ENCODE results near the gene FAM151A. TPM values are rescaled to one million over a fixed set of nuclear protein-coding genes. Genes with fewer than 3 reads are reported as not detected.
A peak's percentile ranks its signal among the peaks of the same experiment; 100 is the strongest.

The FAM151A gene
- total RNA-seq = 1.5 TPM
- long read RNA-seq, partial matches to known transcripts = 0 of 1 reads
- long read RNA-seq, other reads (novel, unspliced or antisense) = 0 of 1 reads

DNA sequence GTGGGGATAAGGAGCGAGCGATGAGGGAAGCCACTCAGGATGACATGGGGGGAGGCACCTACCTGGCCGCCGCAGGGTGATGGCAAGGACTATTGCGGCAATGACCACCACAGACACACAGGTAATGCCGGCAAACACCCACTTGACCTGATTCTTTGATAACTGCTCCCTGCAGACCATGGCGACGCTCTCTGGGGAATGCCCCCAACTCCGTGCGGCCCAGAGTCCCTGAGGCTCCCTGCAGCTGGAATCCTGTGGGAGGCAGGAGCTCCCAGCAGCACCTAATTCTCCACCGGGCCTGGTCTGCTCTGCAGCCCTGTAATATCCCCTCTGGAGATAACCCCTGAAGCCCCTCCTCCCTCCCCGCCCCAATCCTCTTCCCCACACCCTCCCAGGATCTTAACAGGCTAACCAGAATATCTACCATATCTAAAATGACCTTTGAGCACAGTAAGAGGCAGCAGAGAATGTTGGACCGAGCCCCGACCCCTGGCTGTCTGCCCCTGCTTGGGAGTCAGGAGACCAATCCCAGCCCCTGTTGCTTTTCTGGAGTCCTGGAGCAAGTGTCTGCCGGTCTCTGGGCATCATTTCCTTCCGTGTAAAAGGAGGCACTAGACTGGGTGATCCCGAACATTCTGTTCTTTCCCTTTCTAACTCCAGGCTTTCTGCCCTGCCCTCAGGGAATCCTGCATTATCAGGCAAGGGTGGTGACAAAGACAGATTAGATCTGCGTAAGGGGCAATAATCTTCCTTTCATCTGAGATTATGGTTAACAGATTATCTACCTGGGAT lies at the start of gene FAM151A:
TSS of gene FAM151A (minus strand) at position 310 of the 792 bp plus-strand sequence. CDS start at position 180, 130 bp downstream.
- peak; percentile 59 for ATAC-seq

DNA sequence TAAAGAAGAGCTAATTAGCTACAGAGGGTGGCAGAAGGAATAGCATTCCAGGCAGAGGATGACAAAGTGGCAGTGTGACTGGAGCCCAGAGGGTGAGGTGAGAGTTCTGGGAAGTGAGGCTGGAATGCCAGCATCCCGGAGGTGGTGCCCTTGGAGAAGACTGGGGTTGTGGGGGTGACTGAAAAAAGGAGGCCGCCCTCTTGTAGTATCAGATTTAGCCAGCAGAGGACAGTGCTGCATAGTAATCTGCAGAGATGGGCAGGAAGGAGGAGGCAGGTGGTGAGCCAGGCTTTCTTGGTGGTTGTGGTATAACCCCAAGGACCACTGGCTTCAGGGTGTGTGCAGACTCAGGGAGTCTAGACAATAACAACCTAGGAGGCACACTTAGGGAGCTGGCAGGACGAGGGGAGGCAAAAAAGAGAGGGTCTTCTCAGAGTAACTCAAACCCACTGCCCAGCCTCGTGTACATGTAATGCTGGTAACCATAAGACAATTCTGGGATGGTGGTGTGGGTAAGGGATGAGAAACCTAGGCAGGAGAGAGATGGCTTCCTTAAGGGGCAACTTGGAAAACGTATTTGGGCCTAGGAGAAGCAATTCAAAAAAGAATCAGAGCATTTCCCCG lies 48.8 kb upstream of the FAM151A start:
- ATAC-seq (no peak), DNase-seq (ENCODE audit: missing footprints) (no peak)
- intact Hi-C loops (cut with DNase I) = loop anchor here (2.0 kb wide), 1 partner anchor 49 kb away; no protein-coding TSS in a partner anchor

More for the DNA sequence above, at the start of gene FAM151A:
- intact Hi-C loops (cut with DNase I) = no loop called here
- DNase-seq (ENCODE audit: missing footprints) = no peak

DNA sequence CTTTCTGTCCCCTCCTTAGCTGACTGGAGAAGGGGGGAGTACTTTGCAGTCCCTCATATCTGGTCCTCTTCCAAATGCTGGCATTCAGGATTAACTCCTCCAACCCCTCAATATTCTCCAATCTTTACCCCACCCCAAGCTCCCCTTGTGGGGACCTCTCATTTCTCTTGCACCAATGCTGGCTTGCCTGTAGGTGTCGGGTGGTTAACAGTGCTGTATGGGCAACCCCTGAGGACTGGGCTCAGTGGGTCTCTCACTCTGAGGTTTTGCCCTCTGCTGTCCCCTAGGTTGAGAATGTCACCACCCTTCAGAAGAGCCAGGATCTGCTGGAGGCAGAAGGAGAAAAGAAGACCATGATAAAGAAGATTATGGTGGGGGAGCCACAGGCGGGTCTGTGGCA lies 45.2 kb upstream of the FAM151A start:
- intact Hi-C loops (cut with DNase I) = no loop called here
- no peak for ATAC-seq
- no peak for DNase-seq (ENCODE audit: missing footprints)

DNA sequence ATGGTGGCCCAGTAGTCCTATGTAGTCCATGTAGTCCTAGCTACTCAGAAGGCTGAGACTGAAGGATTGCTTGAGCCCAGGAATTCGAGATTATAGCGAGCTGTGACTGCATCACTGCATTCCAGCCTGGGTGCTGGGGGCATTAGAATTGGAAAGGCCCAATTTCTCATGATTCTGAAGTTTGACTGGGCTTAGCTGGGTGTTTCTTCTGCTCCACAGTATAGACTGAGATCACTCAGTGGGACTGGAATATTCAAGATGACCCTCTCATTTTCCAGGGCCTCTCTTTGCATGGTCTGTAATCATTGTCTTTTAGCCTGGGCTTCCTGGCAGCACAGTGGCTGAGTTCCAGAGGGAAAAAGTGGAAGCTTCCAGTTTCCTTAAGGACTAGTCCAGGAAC lies 44.5 kb upstream of the FAM151A start:
- no peak for ATAC-seq
- intact Hi-C loops (cut with DNase I) = no loop called here

DNA sequence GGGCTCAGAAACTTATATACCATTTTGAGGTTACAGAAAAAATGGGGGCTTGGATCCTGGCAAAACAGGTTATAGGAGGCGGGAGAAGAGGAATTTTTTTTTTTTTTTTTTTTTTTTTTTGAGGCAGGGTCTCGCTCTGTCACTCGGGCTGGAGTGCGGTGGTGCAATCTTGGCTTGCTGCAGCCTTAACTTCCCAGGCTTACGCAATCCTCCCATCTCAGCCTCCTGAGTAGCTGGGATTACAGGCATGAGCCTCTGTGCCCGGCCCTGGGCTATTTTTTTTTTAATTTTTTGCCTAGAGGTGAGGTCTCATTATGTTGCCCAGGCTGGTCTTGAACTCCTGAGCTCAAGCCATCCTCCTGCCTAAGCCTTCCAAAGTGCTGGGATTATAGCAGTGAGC lies 43.0 kb upstream of the FAM151A start:
- no peak for DNase-seq (ENCODE audit: missing footprints)
- no peak for ATAC-seq
- intact Hi-C loops (cut with DNase I) = no loop called here

More for the DNA sequence above, 44.5 kb upstream of the FAM151A start:
- no peak for DNase-seq (ENCODE audit: missing footprints)

DNA sequence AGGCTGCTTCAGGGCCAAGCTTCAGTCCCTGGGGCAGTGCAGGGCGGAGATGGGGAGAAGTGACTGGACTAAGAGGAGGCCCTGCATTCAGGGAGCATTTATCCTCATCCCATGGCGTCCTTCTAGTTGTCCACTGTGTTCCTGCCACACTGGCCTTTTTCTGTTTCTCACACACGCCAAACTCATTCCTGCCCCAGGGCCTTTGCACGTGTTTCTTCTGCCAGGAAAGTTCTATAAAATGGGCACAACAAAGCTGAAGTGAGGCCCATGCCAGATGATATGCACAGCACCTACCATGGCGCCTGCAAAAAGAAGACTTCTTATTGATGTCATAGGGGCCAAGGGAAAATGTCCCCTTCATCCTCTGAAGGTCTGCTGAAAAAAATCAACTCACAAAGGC lies 42.5 kb upstream of the FAM151A start:
- intact Hi-C loops (cut with DNase I) = no loop called here
- DNase-seq (ENCODE audit: missing footprints) (no peak), ATAC-seq (no peak)

DNA sequence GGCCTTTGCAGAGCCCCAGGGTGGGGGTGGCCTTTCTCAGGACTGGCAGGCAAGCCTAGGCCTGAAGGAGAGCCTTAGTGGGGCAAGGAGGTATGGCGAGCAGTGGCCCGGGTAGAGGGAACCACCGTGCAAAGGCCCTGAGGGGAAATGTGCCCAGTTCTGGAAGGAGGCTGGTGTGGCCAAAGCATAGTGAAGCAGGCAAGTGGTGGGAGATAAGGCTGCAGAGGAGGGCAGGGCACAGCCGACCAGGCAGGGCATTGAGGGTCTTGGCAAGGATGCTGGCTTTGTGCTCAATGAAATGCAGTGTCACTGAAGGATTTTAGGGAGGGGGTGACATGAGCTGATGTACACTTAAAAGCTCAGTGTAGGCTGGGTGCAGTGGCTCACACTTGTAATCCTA lies 41.0 kb upstream of the FAM151A start:
- intact Hi-C loops (cut with DNase I) = no loop called here
- DNase-seq (ENCODE audit: missing footprints) (no peak), ATAC-seq (no peak)

DNA sequence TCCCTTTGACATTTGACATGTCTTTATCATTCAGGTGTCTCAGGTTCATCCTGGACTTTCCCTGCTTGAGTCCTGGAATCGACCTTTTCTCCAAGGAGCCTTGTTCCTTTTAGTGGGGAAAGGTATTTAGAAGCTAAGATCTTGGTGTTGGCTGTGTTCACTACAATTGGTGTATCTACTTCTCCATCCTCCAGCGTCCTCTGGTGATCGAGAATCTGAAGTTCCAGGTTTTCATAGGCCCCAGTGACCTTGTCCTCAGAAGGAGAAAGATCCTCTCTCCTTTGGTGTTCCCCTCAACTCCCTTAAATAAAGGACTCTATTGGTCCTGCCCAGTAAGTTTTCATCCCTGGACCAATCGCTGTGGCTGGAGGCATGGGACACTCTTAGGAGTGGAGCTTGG lies 40.4 kb upstream of the FAM151A start:
- DNase-seq (ENCODE audit: missing footprints) = no peak
- no peak for ATAC-seq
- intact Hi-C loops (cut with DNase I) = no loop called here

DNA sequence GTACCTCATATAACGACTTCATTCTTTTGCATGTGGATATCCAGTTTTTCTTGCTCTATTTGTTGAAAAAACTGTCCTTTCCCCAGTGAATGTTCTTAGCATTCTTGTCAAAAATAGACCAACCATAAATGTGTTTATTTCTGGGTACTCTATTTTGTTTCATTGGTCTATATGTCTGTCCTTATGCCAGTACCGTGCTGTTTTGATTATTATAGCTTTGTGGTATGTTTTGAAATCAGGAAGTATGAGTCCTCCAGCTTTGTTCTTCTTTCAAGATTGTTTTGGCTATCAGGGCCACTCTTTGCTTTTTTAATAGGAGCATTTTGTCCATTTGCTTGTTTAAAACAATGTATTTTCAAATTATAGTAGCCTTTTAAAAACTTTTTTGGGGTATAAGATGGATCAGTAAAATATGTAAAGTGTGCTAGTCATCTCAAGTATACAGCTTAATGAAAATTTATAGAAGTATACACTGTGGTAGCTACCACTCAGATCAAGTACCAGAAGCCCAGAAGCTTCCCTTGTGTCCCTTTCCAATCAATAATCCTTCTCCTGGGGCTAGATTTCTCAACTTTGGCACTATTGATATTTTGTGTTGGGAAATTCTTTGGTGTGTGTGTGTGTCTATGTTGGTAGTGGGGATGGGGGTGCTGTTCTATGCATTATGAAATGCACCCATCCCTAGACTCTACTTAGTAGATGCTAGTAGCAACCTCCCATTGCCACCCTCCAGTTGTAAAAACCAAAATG lies 35.0 kb upstream of the FAM151A start:
- intact Hi-C loops (cut with DNase I) = no loop called here
- DNase-seq (ENCODE audit: missing footprints) = no peak
- ATAC-seq = no peak

DNA sequence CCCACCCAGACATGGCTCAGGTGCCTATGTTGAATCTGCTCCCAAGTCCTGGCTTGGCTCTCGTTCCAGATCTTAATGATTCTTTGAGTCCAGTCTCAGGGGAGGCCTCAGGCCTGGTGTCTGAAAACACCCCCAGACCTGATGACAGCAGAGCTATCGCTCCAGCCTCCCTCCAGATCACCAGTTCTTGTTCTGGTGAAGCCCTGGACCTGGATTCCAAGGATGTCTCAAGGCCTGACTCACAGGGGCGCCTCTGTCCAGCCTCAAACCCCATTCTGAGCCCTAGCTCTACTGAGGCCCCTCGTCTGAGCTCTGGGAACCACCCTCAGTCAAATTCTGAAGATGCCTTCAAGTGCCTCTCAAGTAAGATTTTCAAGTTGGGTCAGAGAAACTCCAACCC lies 29.7 kb upstream of the FAM151A start:
- DNase-seq (ENCODE audit: missing footprints) (no peak), ATAC-seq (no peak)
- intact Hi-C loops (cut with DNase I) = no loop called here

DNA sequence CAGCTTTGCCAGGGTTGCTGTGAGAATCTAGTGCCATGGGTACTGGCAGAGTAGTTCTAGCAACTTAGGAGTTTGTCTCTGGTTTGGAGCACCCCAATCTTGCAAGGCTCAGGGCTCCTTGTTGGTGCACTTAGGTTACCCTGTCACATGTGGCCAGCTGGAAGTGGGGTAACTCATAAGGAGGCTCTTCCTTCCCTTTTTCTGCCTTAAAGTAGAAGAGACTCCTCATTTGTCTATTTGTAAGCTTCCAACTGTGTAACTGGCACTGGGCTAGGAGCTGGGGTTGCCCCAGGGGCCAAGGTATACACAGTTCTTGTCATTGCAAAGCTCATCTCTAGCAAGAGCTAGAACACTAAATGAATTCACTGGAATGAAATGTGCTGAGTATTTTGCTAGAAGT lies 28.8 kb upstream of the FAM151A start:
- DNase-seq (ENCODE audit: missing footprints) (no peak), ATAC-seq (no peak)
- intact Hi-C loops (cut with DNase I) = no loop called here

DNA sequence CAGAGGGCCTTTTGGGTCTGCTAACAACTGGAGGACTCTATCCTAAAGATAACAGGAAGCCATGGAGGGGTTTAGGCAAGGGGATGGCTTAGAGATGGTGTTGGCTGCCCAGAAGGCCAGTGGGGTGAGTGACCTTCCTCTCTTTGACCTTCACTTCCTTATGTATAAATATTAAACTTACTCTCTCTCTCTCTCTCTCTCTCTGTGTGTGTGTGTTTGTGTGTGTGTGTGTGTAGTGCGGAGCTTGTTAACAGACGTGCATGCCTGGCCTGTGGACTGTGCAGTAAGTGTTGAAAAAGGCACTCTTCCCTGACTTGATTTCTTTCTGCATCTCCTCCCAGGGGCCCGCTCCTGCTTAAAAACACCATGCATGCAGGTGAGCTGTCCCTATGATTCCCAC lies 28.3 kb upstream of the FAM151A start:
- ATAC-seq (no peak), DNase-seq (ENCODE audit: missing footprints) (no peak)

DNA sequence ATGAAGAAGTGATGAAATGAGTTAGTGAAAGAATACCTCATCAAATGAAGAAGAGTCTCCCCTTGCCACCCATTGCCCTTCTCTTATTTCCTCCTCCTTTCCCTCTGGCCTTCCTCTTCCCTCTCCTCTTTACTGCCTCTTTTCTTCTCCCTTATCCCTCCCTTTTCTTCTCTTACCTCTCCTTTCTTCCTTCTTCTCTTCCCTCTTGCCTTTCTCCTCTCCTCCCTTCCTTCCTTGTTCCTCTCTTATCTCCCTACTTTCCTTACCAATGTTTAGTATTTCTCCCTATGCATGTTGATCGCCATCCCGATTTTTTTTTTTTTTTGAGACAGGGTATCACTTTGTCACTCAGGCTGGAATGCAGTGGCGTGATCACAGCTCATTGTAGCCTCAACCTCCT lies 27.1 kb upstream of the FAM151A start:
- no peak for DNase-seq (ENCODE audit: missing footprints)
- ATAC-seq = no peak
- intact Hi-C loops (cut with DNase I) = no loop called here

More for the DNA sequence above, 28.3 kb upstream of the FAM151A start:
- intact Hi-C loops (cut with DNase I) = no loop called here

DNA sequence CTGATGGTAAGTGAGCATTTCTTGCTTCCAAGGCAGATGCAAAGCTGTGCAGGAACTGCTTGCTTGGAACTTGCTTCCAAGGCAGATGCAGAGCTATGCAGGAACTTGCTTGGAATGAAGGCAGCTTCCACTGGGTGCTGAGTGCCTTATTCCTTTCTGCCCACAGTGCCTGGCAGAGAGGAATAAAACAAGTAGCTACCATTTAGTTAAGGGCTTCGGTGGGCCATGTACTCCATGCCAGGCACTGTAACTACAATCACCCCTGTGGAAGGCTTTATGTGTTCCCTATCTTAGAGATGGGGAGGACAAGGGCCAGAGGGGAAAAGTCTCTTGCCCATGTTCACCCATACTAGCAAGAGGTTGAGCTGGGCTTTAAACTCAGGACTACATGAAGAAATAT lies 26.6 kb upstream of the FAM151A start:
- DNase-seq (ENCODE audit: missing footprints) (no peak), ATAC-seq (no peak)
- intact Hi-C loops (cut with DNase I) = no loop called here

DNA sequence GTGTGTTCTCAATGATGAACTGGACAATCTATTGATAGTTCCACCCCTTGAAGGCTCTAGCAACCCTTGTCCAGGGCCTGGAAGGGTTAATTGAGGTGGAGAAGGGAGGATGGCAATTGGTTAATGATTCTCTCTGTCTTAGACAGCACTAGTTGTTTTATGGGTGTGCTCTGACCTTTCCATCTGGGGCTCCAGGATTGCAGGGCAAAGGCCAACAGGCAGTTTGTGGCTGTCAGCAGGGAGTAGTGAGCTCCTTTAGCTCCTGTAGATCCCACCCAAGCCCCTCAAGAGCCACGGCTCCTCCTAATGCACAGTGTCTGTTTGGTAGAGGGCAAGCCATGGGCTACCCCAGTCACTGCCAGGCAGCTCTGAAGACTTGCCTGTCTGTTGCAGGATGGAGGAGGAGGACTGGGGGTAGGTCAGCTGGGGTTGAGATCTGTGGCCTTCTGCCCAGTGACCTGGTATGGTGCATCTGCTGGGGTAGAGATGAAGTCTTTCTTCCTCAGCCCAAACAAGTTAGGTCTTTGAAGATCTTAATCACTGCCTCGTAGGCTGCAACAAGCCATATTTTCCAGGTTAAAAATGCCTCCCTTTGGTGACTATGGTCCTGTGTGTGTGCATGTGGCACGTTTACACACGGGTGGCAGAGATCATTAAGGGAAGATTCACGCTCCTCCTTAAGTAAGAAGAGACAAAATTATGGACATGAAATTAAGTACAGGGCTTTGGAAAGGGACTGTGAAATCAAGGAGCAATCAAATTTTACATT lies 26.0 kb upstream of the FAM151A start:
- intact Hi-C loops (cut with DNase I) = no loop called here
- ATAC-seq (no peak), DNase-seq (ENCODE audit: missing footprints) (no peak)

DNA sequence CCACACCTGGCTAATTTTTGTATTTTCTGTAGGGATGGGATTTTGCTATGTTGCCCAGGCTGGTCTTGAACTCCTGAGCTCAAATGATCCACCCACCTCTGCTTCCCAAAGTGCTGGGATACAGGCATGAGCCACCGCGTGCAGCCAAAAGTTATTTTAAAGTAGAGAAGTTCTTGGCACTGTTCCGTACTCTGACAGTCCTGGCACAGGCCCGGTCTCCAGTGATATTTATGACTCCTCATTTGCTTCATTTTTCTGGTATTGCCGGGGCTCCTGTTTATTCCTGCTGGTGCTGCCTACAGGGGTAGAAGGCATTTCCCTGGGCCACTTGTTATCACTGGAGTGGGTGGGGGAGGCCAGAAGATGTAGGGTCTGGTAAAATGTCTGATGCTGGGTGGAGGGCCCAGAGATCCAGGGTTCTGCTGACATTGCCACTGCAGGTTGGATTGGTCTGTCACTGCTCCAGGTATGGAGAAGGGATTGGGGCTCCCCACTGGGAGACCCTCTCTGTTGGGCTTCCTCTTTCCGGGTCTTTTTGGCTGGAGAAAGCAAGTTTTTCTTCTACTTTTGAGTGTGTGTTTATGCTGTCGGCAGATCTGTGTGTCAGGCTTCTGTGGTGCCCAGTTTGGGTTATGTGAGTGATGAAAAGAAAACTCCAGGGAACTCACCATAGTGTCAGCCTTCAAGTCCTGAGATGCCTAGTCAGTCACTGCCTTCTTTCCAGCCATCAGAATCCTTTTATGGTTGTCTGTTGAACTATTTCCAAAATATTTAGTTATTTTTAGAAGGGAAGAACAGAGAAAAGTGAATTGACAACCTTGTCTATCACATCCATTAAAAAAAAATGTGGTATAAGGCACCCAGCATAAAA lies 22.7 kb upstream of the FAM151A start:
- ATAC-seq = peak; percentile 82
- DNase-seq (ENCODE audit: missing footprints) = no peak
- intact Hi-C loops (cut with DNase I) = loop anchor here (1.0 kb wide), 1 partner anchor 98 kb away; the partner anchor contains the start of gene ACOT11

DNA sequence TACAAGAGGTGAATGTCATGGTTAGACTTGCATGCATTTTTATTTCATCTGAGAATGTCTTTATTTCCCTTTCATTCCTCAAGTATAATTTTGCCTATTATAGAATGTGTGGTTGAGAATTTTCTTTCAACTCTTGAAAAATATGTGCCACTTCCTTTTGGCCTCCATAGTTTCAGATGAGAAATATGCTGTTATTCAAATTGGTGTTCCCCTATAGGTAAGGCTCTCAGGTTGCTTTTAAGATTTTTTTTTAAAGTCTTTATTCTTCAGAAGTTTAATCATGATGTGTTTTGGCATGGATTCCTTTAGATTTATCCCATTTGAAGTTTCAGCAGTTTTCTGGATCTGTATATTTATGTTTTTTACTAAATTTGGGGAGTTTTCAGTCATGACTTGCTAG lies 20.4 kb upstream of the FAM151A start:
- ATAC-seq (no peak), DNase-seq (ENCODE audit: missing footprints) (no peak)
- intact Hi-C loops (cut with DNase I) = no loop called here

Measured in Right ventricle myocardium inferior (tissue), 1 donor.